NCI-H1105 treated with DMSO at 0.1 percent for 48 hours (cell line): Measurements from ENCODE around the gene KCNA5.

Source experiments
- DNase-seq: peaks from one replicate; lab custom pipeline; 2025; lab: John Stamatoyannopoulos, UW

Gene KCNA5

DNA sequence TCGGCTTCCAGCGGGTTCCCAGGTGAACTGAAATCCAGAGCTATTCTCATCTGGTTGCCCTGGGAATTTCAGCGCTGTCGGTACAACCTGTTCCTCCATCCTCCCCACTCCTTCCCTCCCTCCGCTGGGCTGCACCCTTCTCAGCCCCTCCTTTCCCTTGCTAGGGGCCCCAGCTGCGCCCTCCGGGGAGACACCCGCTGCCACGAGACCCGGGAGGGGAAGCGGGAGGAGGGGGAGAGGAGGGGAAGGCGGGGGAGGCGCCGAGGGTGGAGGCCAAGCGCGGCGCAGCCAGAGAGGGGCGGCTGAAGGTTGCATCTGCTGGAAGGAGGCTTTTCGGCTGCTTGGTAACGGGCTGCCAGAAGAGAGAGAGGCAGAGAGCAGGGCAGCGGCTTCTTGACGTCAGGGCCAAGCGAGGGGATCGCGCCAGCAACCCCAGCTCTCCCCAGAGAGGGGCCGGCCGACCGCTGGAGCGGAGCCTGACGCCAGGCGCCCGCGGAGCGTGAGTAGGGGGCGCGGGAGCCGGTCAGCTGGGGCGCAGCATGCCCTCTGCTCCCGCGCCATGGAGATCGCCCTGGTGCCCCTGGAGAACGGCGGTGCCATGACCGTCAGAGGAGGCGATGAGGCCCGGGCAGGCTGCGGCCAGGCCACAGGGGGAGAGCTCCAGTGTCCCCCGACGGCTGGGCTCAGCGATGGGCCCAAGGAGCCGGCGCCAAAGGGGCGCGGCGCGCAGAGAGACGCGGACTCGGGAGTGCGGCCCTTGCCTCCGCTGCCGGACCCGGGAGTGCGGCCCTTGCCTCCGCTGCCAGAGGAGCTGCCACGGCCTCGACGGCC lies at the start of gene KCNA5:
Gene KCNA5, plus strand, starts transcription at position 291 of the 831 bp plus-strand sequence. Its CDS starts 269 bp downstream, at position 560.
- peak; percentile 73 for DNase-seq

DNA sequence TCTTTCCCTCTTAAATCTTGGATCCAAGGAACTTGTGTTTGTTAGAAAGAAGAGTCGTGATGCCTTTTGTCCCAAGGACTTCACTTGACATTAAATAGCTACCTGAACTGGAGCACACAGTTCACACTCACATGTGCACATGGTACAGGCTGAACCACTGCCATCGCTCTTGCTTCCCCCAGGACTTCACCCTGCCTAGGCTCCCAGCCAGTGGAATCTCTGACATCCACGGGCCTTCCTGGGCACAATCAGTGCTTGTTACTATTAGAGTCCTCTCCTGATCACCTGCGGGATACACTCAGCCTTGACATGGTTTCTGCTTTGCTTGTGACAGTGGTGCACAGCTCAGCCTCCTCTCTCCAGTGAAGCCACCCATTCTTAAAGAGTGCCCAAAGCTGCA lies 49.1 kb upstream of the KCNA5 start:
- no peak for DNase-seq

DNA sequence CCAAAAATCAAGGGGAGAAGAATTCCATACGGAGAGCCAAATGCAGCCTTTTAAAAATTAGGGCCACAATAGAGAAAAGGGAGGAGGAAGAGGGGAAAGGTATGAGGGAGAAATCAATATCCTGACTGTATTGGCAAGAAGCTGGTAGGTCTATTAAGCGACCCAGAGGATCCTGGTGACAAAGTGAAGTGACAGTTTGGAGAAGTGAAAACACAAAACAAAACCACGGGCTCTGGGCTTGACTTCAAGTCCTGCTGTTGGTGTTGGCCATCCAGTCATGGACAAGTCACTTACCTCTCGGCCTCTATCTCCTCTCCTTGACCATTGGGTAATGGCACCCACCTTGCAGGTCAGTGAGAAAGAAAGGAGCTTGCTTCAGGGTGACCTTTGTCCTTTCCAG lies 47.0 kb upstream of the KCNA5 start:
- no peak for DNase-seq

DNA sequence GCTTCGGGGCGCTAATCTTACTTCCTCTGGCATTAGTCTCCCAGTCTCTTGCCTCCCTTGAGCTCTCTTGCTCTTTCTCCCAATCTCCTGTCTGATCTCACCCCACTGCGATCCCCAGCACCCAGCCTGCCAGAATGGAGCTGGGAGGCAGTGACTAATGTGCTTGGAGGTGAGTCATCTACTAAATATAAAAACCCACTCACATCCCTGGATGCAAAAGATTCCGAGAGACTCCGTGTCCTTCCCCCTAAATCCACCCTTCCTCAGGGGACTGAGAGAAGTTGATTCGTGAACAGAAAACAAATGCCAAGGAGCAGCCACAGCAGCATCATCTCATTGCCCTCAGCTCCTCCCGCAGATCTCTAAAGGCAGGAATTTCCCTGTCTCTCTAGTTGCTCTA lies 45.7 kb upstream of the KCNA5 start:
- DNase-seq, result no peak

DNA sequence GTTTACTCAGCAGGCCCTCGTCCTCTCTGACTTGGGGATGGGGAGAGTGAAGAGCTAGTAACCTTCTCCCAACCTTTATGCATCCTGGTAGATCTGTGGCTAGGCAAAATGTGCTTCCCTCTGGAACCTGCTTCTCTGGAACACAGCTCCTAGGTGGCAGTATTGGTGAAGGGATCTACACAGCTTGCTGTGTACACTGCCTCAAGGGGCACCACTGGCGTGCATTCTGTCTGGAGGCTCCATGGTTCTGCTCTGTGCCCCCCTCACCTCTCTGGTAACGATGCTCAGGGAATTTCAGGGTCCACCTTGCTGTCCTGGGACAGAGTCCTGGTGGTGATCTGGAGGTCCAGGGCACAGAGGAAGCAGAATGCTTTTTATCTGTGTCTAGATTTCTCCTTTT lies 43.5 kb upstream of the KCNA5 start:
- DNase-seq, result no peak

DNA sequence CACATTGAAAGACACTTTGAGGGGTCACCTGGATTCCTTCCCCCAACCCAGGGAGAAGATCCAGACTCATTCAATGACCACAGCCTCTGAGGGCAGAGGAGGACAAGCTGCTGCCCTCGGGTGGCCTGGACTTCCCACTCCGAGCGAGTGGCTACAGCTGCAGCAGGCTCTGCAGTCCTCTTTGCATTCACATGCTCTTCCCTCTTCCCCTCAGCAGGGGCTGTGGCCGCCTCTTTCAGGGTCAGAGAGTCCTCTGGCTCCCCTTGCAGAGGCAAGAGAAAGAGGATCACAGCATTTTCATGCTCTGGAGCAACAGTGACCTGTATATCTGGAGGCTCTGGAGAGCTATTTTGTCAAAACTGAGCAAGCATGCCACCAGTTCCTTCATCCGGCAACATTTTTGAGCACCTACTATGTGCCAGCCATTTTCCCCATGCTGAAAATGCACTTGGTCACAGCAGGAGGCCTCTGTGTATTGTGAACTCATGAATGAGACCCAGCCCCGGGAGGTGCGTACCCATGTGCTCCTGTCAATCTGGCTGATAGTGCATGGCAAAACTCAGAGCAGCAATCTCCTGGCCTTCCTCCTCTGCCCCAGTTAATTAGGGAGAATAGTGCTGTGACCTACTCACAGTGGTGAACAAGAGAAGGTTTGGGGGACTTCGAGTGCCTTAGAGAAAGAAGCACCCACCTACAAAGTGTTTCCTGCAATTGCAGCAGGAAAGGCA lies 42.9 kb upstream of the KCNA5 start:
- DNase-seq, result no peak

DNA sequence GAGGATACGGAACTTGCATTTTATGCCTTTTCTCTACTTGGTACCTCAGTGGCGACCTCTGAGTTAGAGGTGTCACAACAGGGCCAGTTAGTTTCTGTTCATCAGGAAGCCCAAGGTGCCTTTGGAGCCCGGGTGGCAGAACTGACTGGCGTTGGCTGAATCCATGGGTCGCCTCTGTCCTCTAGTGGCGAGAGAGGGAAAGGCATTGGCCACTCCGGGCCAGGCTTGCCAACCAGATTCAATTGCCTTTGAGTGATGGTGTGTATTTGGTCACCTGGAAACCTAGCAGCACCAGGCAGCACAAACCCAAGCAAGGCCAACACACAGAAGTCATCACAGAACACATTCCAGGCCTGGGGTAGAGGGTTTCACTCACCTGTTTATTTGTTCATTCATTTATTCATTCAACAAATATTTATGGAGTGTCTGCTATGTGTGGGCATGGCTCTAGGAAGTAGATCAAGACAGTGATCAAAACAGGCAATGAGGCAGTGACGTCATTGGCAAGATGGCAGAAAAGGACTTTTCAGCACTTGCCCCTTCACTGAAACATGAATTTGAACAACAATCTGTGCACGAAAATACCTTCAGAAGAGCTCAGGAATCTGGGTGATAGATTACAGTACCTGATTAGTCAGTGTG lies 40.5 kb upstream of the KCNA5 start:
- peak; percentile 77 for DNase-seq

DNA sequence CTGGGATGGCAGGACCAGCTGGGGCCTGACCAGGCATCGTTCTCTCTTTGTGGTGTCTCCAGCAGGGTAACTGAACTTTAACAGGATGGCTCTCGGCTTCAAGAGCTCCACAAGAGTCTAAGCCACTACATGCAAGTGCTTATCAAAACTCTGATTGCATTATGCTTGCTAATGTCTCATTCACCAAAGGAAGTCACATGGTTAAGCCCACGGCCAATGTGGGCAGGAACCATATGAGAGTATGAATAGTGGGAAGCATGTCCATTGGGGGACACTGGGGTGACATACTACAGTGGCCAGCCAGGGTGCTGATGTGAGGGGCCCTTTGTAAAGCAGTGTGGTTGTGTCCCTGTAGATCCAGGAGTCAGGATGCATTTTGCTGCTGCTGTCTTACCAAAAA lies 35.0 kb upstream of the KCNA5 start:
- no peak for DNase-seq

DNA sequence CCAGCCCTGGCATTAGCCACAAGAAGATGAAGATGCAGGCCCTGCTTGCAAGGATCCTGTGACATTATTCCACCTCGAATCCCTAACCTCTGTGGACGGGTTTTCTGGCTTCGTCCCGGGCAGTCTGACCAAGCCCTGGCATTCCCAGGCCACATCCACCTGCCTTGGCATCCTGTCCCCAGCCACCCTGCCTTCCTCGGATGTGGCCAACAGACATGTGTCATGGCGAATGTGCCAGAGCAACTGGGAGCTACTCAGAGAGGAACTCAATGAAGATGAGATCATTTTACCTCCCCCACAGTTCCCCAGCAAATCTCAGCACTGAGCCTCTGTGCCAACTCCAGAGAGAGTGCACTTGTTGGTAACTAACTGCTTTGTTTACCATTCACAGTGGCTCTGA lies 33.5 kb upstream of the KCNA5 start:
- no peak for DNase-seq

DNA sequence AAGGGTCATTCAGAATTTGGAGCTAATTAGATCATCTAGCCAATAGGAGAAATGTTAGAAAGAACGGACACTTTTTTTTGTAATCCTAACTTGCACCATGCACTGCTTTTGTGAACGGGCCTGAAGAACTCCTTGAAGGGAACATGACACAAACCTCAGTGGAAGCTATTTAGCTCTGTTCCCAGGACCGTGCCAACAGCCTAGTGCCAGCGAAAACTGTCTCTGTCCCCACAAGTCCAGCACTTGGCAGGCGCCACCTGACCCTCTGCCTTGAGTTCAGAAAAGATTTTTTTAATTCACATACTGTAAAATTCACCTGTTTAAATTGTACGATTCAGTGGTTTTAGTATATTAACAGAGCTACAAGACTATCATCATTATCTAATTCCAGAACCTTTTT lies 31.3 kb upstream of the KCNA5 start:
- DNase-seq, result no peak

DNA sequence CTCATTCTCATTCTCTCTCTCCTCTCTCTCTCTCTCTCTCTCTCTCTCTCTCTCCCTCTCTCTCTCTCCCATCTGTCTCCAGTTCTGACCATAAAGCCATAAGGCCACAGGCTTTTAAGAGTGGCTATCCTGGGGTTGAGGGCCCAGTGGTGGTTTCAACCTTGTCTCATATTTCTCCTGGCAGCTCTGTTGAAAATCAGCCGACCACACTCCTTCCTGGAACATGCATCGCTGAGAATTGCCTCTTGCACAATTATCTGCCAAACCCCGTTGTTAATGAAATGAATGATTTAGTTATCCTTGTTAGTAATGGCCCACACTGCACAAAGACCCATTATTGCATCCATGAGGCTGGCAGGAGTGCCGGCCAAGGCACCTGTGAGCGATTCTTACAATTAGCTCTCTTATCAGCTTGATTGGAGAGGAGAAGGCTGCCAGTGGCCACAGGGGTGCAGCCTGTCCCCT lies 30.4 kb upstream of the KCNA5 start:
- DNase-seq, result no peak

DNA sequence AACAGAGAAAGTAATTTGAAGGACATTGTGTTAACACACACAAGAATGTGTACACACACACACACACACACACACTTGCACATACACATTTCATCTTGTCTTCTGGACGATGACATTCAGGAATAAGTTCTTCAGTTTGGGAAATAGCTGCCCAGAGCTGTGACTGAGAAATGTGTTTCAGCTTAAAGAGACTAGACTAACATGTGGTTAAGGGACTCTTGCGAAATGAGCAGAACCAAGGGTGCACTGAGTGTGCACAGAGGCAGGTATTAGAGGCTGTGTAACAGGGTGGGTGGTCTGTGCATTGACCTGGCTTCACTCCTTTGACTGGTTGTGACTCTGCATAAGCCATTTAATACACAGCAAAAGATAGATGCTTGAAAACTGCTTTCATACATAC lies 29.4 kb upstream of the KCNA5 start:
- DNase-seq, result no peak

DNA sequence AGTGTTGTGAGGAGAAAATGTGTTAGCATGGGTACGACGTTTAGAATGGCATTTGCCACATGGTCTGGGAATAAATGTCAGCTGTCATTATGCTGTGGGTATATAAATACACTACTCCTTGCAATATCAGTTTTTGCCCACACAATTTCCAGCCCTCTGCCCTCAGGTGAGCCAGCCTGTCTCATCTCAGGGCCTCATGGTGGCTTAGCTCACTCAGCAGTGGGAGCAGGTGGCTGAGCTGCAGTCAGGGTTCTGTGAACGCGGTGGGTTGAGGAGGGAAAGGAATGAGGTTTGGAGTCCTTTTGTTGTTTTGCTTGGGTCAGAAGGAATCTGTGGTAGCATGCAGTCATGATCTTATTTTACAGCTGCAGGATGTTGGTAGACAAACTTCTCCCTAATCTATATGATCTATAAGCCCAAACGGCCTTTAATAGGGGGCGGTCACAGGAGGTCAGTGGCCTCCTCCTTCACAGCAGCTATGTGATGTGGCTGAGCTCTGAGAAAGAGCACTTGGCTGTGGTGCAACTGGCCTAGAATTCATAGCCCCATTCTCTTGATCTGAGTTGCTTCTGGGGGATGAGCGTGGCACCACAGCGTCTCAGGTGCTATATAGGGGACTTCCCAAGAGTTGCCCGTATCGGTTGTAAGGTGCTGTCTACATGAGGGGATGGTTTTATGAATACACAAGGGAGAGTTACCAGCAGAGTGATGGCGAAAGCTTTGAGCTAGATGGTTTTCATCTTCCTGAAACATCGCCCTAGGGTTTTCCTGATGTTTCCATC lies 27.8 kb upstream of the KCNA5 start:
- DNase-seq, result no peak

DNA sequence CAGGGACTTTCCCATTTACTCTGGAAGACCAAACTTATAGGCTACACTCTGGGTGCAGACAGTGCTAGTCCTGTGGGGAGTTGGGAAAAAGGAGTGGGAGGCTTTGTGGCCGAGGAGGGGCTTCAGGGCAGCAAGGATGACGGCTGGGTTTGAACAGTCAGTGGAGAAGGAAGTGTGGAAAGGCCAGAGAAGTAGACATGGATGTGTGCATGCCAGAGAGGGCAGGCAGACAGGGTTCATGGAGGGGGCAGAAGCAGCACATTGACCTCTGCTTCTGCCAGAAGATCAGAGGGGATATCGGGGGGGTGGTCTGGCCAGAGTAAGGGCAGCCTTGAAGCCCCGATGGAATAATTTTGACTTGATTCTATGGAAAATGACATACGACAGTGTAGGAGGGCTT lies 27.2 kb upstream of the KCNA5 start:
- DNase-seq, result no peak

DNA sequence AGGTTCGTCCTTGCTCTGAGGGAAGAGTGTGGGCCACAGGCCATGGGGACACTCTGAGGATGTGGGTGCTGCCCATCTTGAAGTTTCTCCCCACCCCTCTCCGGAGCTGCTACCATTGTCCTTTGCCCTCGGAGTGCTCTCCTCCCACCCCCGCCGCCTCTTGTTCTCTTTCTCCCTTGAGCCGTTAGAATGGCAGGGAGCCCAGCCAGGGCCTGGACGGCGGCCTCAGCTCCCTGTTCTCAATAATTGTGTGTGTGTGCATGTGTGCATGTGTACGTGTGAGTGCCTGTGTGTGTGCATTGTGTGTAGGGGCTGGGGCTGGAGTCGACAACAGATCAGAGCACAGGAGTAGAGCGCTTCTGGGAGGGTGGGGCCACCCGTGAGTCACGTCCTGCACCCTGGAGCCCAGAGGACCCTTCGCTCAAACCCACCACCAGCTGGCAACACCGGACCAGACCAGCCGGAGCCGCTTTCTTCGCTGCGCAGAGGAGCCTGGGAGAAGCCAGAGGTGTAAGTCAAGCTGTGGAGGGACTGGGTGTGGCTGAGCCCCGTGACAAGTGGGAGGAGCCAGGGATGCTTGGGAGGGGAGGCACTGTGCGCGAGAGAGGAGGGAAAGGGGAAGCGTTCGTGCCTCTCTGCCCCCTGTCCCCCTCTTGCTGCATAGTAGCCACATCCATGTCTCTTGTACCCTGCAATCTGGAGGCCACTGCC lies 25.9 kb upstream of the KCNA5 start:
- DNase-seq, result no peak

DNA sequence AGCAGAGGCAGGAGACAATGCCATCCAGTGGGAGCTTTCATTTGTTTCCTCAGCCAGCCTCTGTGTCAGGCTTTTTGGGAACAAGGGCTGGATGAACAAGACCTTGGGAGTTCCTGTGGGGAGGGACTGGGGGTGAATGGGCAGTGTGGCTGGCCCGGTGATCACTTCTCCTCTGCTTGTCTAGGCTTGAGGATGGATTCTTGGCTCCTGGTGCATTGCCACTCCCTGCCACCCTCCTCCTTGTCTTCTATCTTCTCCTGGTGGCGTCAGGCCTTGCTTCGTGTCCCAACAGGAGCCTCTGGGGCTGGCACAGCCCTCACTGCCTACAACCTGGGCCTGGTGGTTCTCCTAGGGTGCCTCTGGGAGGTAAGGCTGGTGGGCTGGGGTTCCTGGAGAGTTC lies 25.0 kb upstream of the KCNA5 start:
- DNase-seq, result no peak

DNA sequence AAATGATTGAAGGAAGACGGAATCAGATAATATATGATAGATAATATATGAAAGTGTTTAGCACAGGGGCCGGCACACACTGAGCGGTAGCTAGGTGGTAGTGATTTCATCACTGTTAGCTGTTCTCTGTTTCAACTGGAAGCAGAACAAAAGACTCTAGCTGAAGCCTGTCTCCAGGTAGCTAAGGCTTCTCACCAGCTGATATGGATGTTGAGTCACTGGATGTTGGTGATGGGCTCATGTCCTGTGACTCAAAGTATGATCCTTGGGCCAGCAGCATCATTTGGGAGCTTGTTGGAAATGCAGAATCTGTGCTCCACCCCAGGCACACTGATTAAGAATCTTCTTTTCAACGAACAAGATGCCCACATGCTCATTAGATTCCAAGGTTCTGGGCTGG lies 21.7 kb upstream of the KCNA5 start:
- DNase-seq, result no peak

DNA sequence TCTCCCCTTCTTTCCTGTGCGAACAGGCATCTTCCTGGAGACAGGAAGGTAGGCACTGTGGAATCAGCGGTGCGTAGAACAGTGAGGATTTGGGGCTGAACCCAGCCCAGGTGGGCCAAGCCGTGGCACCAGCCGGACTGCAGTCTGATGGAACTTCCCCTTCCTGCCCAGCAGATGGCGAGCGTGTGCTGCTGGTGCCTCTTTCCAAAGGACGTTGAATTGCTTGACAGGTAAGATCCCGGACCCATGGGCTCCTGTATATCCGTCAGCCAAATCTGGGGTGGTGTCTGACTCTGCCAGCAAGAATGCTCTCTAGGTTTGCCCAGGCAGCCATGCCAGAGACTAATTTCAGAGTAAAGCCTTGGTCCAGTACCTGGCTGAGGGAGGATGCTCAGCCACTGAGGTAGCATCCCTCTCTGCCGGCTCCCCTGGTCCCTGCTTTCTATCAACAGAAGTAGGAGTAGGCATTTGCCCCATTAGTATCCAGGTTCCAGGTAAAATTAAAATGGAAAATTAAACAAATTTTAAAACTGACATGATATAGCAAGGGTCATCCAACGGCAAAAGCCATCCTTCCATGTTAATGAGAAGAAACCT lies 21.1 kb upstream of the KCNA5 start:
- DNase-seq, result peak; percentile 70

DNA sequence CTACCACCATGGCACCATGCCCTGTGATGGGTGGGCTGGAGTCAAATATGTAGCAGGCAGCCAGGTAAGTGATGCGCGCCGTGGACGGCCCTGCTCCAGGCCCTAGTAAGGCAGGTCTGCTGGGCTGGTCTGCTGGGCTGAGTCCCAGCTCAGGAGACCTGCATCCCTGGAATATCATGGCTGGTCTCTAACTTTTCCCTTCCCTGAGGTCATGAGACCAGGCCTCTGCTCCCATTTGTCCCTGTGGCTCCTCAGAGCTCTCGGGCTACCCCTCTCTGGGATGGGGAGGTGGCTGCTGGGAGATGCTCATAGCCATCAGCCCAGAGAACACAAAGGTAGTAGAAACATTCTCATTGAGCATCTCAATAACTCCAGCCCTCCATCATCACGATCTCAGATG lies 19.8 kb upstream of the KCNA5 start:
- no peak for DNase-seq

DNA sequence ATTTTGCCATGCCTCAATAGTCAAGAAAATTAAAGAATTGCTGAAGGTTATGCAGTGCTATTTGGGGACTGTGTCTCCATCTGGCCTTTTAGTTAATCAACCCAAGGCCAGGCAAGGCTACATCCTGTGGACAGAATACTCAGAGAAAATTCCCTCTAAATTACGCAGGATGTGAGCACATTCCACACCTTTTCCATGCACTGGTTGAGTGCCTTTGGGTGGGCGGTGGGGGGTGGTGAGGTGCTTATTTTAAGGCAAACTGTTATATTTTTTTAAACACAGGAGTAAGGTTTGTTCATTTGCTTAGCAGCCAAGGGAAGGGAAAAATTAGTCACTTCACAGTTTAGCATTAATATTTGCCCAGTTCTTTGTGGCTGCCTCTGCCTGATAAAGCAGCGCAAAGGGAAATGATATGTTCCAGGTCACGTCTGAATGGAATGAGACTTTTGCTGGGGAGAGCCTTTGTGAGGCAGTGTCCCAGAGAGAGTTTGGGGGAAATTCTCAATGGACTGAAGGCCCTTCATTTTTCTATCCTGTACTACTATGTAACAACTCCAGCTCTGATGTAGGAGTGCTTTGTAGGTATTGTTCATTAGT lies 17.2 kb upstream of the KCNA5 start:
- DNase-seq, result no peak
